ENCODE data around the gene JMJD4.
"Not testable (repeated sequence)": the region's sequence is repeated elsewhere in the genome, so short reads cannot be mapped to it uniquely, and the experiment has no call there.

Gene JMJD4

DNA sequence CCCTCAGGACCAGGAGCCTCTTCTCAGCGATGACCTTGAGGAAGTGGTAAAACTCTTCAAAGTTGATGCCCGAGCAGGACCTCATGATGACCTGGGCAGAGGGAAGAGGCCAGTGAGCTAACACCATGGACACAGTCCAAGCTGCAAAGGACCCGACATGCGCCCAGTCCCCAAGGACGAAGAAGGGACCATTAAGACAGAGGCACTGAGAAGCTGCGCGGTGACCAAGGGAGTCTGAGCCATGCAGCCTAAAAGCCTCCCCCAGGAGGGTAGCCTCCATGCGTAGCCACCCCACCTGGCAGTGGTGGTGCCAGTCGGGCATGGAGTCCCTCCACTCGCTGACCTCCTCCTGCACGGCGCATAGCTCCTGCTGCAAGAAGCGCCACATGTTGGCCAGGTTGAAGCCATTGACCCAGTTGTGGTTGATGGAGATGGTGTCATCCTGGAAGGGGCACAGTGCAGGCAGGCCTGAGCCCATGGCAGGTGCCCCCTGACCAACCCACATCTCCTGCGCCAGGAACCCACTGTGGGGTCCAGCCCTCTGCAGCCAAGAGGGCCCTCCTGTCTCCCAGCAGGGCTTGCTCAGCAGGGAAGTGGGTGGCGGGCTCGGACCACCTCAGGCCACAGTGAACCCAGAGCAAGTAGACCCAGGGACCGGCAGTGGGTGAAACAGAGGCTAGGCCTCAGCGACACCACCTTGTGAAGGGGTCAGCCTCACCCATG, 2.4 kb downstream of the JMJD4 start:
- DNase-seq (ENCODE audit: low spot score) = no peak

DNA sequence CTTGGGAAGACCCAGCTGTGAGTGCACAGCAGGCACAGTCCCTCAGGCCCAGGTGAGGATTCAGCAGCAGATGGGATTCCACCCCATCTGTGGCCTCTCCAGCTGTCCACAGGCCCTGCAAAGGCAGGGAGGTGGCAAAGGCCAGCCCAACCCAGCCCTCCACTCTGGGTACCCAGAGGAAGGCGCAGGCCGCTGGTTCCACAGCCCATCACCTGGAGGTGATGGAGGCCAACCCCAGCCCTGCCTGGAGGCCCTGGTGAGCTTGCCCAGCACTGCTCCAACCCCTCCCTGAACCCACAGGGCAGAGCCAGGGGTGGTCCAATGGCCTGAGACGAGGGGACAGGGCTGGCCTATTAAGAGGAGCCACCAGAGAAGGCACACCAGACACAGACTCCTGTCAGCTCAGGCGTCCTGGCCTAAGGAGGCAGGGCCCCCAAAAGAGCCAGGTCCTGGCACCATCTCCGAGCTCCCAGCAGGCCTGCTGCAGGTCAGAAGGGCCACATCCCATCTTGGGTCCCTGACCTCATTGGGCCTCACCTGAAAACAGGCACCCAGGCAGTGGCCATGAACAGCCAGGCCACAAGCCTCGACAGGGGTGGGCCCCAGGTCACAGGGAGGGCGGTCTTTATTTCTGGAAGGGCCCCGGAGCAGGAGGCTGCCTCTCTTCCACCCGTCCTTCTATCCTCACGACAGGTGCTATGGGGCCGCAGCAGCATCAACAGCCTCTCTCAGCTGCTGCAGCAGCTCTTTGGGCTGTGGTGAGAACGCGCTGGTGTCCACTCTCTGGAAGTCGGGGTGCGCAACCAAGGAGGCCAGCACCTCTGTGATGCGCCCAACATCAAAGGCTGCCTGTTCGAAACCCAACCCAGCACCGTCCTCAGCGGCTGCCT, 3.2 kb downstream of the JMJD4 start:
- DNase-seq (ENCODE audit: low spot score) = no peak

DNA sequence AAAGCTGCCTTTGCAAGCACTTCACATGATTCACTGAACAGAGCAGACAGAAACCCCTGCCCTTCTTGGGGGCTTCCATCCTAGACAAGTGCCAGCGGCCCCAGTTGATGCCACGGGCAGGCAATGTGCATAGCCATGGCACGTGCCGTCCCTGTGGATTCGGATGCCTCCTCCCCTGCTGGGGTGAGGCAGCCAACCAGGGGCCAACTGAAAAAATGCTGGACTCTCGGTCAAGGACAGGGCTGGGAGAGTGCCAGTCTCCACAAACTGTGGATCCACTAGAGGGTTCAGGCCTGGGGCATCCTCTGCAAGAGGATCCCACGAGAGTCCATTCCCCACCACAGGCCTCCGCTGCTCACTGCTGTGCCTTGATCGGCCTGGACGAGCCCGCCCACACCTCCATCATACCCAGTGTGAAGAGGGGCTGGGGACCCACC, 3.8 kb downstream of the JMJD4 start:
- DNase-seq (ENCODE audit: low spot score) = no peak

DNA sequence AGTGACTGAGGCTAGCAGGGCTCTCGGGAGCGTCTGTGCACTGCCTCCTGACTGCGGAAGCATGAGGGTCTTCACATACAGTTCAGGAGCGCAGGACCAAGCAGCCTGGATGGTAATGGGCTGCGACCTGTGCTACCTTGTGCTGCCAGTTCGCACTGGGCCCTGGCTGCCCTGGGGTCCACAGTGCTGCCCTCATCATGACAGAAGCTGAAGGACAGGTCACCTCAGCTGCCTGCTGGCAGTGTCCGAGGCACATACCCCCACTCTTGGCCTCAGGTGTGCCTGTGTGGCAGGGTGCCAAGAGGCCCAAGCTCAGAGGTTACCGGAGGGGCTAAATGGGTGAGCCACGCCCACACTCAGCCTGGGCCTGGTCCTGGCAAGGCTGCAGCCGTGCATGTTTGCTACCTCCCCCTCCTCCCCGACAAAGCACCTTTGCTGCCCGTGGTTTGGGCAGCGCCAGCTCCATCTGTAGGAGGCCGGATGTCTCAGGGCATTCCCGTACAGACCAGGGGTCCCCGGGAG, 4.4 kb downstream of the JMJD4 start:
- DNase-seq (ENCODE audit: low spot score) = no peak

- peak; percentile 78 for DNase-seq (ENCODE audit: low spot score)
Measured at GRCh38 chr1:227729881-227730629, 5.0 kb downstream of the JMJD4 start.

- DNase-seq (ENCODE audit: low spot score) = no peak
Measured at GRCh38 chr1:227729144-227729880, 5.8 kb downstream of the JMJD4 start.

- no peak for DNase-seq (ENCODE audit: low spot score)
Measured at GRCh38 chr1:227728892-227729143, 6.3 kb downstream of the JMJD4 start.

GRCh38 chr1:227728059-227728891, 6.8 kb downstream of the JMJD4 start:
- DNase-seq (ENCODE audit: low spot score) = peak; percentile 95

DNA sequence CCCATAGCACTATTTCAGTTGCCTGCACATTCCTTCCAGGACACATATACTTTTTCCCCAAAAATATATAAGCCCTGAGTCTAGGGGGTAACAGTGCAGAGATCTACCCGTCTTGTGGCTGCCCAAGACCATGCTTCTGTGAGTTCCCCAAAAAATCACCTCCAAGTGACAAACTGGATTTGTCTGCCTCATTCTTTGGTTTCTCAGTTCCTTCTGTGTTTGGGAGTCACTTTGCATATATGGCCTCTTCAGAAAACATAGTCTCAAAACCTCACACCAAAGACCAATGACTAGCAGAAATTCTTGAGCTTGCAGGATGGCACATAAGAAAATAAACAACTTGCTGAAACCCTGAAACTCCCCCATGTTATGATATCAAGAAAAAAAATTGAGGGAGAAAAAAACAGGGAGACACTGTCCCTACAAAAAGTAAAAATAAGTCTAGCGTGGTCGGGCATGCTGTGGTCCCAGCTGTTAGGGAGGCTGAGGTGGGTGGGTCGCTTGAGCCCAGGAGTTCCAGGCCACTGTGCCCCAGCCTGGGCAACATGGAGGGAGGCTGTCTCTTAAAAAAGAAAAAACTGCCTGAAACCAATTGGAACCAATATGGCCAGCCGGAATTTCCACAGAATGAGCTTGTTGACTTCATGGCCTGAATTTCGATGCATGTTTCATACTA, 8.0 kb downstream of the JMJD4 start:
- no peak for DNase-seq (ENCODE audit: low spot score)

- DNase-seq (ENCODE audit: low spot score) = no peak
Measured at GRCh38 chr1:227726318-227726717, 8.8 kb downstream of the JMJD4 start.

GRCh38 chr1:227725046-227725445, 10.1 kb downstream of the JMJD4 start:
- DNase-seq (ENCODE audit: low spot score) = no peak

GRCh38 chr1:227723474-227723873, 11.6 kb downstream of the JMJD4 start:
- no peak for DNase-seq (ENCODE audit: low spot score)

GRCh38 chr1:227718932-227719331, 16.2 kb downstream of the JMJD4 start:
- no peak for DNase-seq (ENCODE audit: low spot score)

DNA sequence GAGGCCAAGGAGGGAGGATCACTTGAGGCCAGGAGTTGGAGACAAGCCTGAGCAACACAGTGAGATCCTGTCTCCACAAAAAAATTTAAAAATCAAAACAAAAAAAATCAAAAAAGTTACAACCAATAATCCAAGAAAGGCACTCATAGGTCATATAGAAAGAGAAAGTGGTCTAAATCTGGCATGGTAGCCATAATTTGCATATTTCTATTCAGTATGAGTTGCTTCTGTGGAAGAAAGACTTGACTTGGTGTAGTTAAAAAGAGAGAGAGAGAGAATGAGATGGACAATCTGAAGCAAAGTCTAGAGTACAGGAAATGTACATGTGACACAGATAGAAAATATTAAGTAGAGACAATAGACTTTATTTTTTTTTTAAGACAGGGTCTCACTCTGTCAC, 22.5 kb downstream of the JMJD4 start:
- no peak for DNase-seq (ENCODE audit: low spot score)

- DNase-seq (ENCODE audit: low spot score) = not testable (repeated sequence)
Measured at GRCh38 chr1:227710474-227710873, 24.6 kb downstream of the JMJD4 start.

- no peak for DNase-seq (ENCODE audit: low spot score)
Measured at GRCh38 chr1:227709451-227709850, 25.7 kb downstream of the JMJD4 start.

DNA sequence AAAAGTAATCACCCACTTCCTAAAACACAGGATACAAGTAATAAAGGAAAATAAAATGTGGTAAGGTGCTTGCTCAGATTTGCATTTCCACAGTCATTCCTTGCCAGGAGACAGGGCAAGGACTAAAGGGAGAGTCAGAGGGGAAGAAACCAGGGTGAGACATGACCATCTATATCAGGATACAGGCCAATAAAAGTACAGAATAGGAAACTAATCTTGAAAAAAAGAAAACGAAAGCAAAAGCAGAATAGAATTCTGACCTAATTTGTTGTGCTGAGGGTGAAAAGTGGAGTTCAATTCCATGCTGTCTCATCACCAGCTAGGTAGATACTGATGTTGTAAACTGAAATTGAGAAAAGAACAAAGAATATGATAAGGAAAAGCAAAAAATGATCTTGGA, 27.3 kb downstream of the JMJD4 start:
- DNase-seq (ENCODE audit: low spot score) = no peak

DNA sequence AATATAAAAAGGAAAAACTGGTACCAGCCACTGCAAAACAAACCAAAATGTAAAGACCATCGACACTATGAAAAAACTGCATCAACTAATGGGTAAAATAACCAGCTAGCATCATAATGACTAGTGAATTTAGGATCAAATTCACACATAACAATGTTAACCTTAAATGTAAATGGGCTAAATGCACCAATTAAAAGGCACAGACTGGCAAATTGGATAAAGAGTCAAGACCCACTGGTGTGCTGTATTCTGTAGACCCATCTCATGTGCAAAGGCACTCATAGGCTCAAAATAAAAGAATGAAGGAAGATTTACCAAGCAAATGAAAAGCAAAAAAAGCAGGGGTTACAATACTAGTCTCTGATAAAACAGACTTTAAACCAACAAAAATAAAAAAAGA, 33.5 kb downstream of the JMJD4 start:
- not testable (repeated sequence) for DNase-seq (ENCODE audit: low spot score)

DNA sequence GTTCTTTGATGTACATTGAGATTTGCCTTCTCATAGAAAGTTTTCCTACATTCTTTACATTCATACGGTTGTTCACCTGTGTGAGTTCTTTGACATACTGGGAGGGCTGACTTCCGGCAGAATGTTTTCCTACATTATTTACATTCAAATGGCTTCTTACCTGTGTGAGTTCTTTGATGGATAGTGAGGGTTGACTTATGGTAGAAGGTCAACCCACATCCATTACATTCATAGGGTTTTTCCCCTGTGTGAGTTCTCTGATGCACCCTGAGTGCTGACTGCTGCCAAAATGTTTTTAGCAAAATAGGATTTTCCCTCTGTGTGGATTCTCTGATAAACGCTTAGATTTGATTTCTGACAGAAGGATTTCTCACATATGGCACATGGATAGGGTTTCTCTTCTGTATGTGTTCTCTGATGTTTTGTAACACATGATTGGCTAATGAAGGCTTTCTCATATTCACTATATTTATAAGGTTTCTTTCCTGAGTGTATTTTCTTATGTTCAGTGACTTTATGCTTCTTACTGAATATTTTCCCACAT, 37.7 kb downstream of the JMJD4 start:
- no peak for DNase-seq (ENCODE audit: low spot score)

DNA sequence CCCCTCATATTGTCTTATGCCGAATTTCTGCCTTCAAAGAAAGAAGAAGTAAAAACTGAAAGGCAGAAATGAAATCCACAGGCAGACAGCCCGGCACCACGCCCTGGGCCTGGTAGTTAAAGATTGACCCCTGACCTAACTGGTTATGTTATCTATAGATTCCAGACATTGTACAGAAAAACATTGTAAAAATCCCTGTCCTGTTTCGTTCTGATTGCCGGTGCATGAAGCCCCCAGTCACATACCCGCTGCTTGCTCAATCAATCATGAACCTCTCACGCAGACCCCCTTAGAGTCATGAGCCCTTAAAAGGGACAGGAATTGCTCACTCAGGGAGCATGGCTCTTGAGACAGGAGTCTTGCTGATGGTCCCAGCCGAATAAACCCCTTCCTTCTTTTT, 49.3 kb downstream of the JMJD4 start:
- no peak for DNase-seq (ENCODE audit: low spot score)
